Measurements from ENCODE around the gene NLN.

- TF ChIP-seq CTCF (IDR thresholded peaks at IDR 0.05) (no peak), POLR2AphosphoS5 (IDR thresholded peaks at IDR 0.05; ENCODE audit: insufficient read depth in 1 of 2, low read depth in 1 of 2) (no peak)
Measured at GRCh38 chr5:65862384-65862783, 140.4 kb downstream of the NLN start.
